Keratinocyte (primary cell): ENCODE measurements around the gene TMC8. TPM values are rescaled to one million over a fixed set of nuclear protein-coding genes. Genes with fewer than 3 reads are reported as not detected.

Experiments
- DNase-seq: peaks from one replicate; pipeline ENCODE4 v3.0.0-alpha.2; 2011; ENCODE audit warnings: low read depth, missing footprints, low spot score
- FAIRE-seq: peaks from 2 replicates; lab custom pipeline; 2011; peaks lifted over from hg19 to GRCh38; lab: Jason Lieb, UNC
- H2AFZ ChIP-seq: 2 replicates; pipeline ENCODE4 v1.6.0; 2012; ENCODE audit warnings: low read length, control low read depth, inconsistent platforms; ENCODE audit not compliant: control insufficient read depth
- H3K27ac ChIP-seq: 2 replicates; pipeline ENCODE4 v1.5.1; 2011; ENCODE audit warnings: low read length; ENCODE audit not compliant: control insufficient read depth, insufficient read depth
- H3K27me3 ChIP-seq: 3 replicates; pipeline ENCODE4 v1.6.0; 2011; ENCODE audit warnings: low read length; ENCODE audit not compliant: control insufficient read depth, insufficient read depth; ENCODE audit errors: extremely low read depth
- H3K36me3 ChIP-seq, 2 experiments: 2 replicates in 1 of 2; 3 replicates in 1 of 2; pipeline ENCODE4 v1.5.1; 2011; ENCODE audit warnings: low read length in 2 of 2, mild to moderate bottlenecking in 1 of 2; ENCODE audit not compliant: control insufficient read depth in 2 of 2, insufficient read depth in 2 of 2; ENCODE audit errors: extremely low read depth in 1 of 2
- H3K4me1 ChIP-seq: 3 replicates; pipeline ENCODE4 v1.5.1; 2011; ENCODE audit warnings: low read length; ENCODE audit not compliant: control insufficient read depth, insufficient read depth; ENCODE audit errors: extremely low read depth
- H3K4me2 ChIP-seq: 3 replicates; pipeline ENCODE4 v1.6.0; 2011; ENCODE audit warnings: low read depth, low read length; ENCODE audit not compliant: control insufficient read depth, insufficient read depth; ENCODE audit errors: extremely low read depth
- H3K4me3 ChIP-seq, 3 experiments: fragments of 200-600 bp in 1 of 3; sonication (generic) in 1 of 3; 2 replicates in 2 of 3; 3 replicates in 1 of 3; pipeline ENCODE4 v1.5.1; 2011 to 2016; ENCODE audit warnings: low read length in 3 of 3, mild to moderate bottlenecking in 3 of 3, control low read depth in 2 of 3, inconsistent platforms in 1 of 3, low read depth in 1 of 3, mixed read lengths in 1 of 3, mixed run types in 1 of 3, moderate library complexity in 1 of 3; ENCODE audit not compliant: control insufficient read depth in 2 of 3, insufficient read depth in 2 of 3; ENCODE audit errors: extremely low read depth in 1 of 3
- H3K79me2 ChIP-seq: 2 replicates; pipeline ENCODE4 v1.6.0; 2012; ENCODE audit warnings: low read length; ENCODE audit not compliant: control insufficient read depth, insufficient read depth
- H3K9ac ChIP-seq: 3 replicates; pipeline ENCODE4 v1.6.0; 2011; ENCODE audit warnings: low read length; ENCODE audit not compliant: control insufficient read depth, insufficient read depth; ENCODE audit errors: extremely low read depth
- H3K9me1 ChIP-seq: 3 replicates; pipeline ENCODE4 v1.6.0; 2011; ENCODE audit warnings: low read length; ENCODE audit not compliant: control insufficient read depth, insufficient read depth; ENCODE audit errors: extremely low read depth
- H3K9me3 ChIP-seq: 2 replicates; pipeline ENCODE4 v1.5.1; 2012; ENCODE audit warnings: low read depth, low read length; ENCODE audit not compliant: control insufficient read depth
- H4K20me1 ChIP-seq: 3 replicates; pipeline ENCODE4 v1.6.0; 2011; ENCODE audit warnings: low read length; ENCODE audit not compliant: control insufficient read depth, insufficient read depth; ENCODE audit errors: extremely low read depth
- EZH2 ChIP-seq: IDR thresholded peaks from one replicate; pipeline ENCODE4 v1.6.1; 2012; ENCODE audit warnings: inconsistent platforms, mild to moderate bottlenecking, low read length, moderate library complexity
- dilution Hi-C: fragments of 300-500 bp; cut with MboI; formaldehyde crosslinking; loops from one replicate; pipeline ENCODE4 v1.7.0; 2020; ENCODE audit warnings: low sequenced_read_pairs; ENCODE audit not compliant: extremely low pct_ligation_motif_present
- polyA plus RNA-seq, 5 experiments: library from polyadenylated mRNA; depleted of rRNA in 3 of 5; stranded (reverse) in 3 of 5; stranded (forward) in 1 of 5; unstranded in 1 of 5; fragments of >200 nt; gene quantifications; 1 replicate in 1 of 5; 2 replicates in 3 of 5; 3 replicates in 1 of 5; pipeline versions ENCODE4 v1.2.1 to v1.2.3, GENCODE V29; 2011 to 2012; ENCODE audit warnings: missing spikeins in 2 of 5, low read depth in 1 of 5, low replicate concordance in 1 of 5
- TF ChIP-seq, protein P1 (sequence below), 3 experiments: IDR thresholded peaks in 1 of 3; conservative IDR thresholded peaks in 1 of 3; optimal IDR thresholded peaks in 1 of 3; 2 replicates in 2 of 3; 3 replicates in 1 of 3; pipeline versions ENCODE3 to v1.5.1; 2011; ENCODE audit warnings: low read length in 3 of 3, mild to moderate bottlenecking in 3 of 3, moderate library complexity in 2 of 3, control low read depth in 1 of 3, inconsistent platforms in 1 of 3; ENCODE audit not compliant: insufficient read depth in 2 of 3; ENCODE audit errors: extremely low read depth in 1 of 3

Gene TMC8
- polyA plus RNA-seq, 1 donor (not counting 4 experiments of a cell fraction or from before 2014, with no cell fraction given) = 0.14 TPM

DNA sequence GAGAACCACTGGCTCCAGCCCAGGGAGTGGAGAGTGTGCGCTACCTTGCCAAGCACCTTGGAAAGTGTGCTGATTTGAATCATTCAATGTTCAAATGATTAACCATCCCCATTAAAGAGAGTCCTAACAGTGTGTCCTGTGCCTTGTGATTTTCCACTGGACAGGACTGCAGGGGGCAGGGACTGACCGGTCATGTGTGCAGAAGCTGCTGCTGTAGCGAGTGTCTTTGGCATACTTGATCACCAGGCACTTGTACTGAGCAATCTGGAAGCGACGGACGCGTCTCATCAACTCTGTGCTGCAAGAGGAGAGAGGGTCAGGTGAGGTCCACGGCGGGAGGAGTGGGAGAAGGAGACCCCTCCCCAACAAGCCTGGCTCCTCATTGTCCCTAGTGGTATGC is 54.3 kb downstream of the TMC8 start:
- no peak overlapping the region for H3K27ac ChIP-seq
- FAIRE-seq = no peak
- dilution Hi-C loops = no loop called here

DNA sequence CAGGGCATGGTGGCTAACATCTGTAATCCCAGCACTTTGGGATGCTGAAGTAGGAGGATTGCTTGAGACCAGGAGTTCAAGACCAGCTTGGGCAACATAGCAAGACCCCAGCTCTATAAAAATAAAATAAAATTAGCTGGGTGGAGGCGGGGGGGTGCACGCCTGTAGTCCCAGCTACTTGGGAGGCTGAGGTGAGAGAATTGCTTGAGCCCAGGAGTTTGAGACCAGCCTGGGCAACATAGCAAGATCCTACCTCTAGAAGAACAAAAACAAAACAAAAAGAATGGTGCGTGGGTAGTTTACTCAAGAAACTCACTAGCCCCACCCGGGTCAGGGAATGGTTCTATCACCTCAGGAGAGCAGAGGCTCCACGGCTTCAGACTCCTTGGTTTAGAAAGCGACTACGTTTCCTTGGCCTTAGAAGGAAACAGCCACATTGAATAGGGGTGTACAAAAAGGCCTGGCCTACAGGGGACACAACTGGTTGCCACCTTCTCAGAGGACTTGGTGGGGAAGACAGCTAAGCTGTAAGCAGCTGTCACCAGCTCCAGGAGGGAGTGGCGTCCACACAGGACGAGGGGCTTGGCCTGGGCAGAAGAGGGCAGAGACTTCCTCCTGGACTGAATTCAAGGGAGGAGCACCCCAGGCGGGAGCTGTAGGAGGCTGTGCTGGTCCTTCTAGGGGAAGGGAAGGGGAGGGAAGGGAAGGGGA is 55.6 kb downstream of the TMC8 start:
- Histone ChIP-seq H3K9me1 (no peaks in the 10 kb centered on the region), H3K79me2 (peaks cover 10% of the 10 kb centered on the region), H4K20me1 (no peaks in the 10 kb centered on the region), H3K4me1 (peaks cover 8% of the 10 kb centered on the region), H3K27me3 (no peaks in the 10 kb centered on the region), H3K36me3 (peaks cover 5 to 17% of the 10 kb centered on the region in 2 experiments), H2AFZ (peak overlapping the region; percentile 11), H3K9me3 (no peaks in the 10 kb centered on the region), H3K9ac (peak overlapping the region; percentile 80), H3K4me2 (peak overlapping the region; percentile 85), H3K27ac (no peak overlapping the region), H3K4me3 (peak overlapping the region; percentile 15 to 77 (median 54))
- dilution Hi-C loops = no loop called here
- FAIRE-seq (no peak), DNase-seq (no peak)
- TF ChIP-seq, protein P1, sequence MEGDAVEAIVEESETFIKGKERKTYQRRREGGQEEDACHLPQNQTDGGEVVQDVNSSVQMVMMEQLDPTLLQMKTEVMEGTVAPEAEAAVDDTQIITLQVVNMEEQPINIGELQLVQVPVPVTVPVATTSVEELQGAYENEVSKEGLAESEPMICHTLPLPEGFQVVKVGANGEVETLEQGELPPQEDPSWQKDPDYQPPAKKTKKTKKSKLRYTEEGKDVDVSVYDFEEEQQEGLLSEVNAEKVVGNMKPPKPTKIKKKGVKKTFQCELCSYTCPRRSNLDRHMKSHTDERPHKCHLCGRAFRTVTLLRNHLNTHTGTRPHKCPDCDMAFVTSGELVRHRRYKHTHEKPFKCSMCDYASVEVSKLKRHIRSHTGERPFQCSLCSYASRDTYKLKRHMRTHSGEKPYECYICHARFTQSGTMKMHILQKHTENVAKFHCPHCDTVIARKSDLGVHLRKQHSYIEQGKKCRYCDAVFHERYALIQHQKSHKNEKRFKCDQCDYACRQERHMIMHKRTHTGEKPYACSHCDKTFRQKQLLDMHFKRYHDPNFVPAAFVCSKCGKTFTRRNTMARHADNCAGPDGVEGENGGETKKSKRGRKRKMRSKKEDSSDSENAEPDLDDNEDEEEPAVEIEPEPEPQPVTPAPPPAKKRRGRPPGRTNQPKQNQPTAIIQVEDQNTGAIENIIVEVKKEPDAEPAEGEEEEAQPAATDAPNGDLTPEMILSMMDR (optimal IDR thresholded peaks at IDR 0.05 in 1 of 3, IDR thresholded peaks at IDR 0.05 in 1 of 3, conservative IDR thresholded peaks at IDR 0.05 in 1 of 3; ENCODE audit: extremely low read depth in 1 of 3, insufficient read depth in 2 of 3, low read length in 3 of 3) = no peak
- no peak for TF ChIP-seq EZH2

More for the DNA sequence above, 54.3 kb downstream of the TMC8 start:
- no peaks in the 10 kb centered on the region for H3K27me3 ChIP-seq
- no peaks in the 10 kb centered on the region for H3K9me1 ChIP-seq
- no peaks in the 10 kb centered on the region for H3K9me3 ChIP-seq
- no peak for TF ChIP-seq EZH2
- TF ChIP-seq, protein P1 (optimal IDR thresholded peaks at IDR 0.05 in 1 of 3, IDR thresholded peaks at IDR 0.05 in 1 of 3, conservative IDR thresholded peaks at IDR 0.05 in 1 of 3; ENCODE audit: extremely low read depth in 1 of 3, insufficient read depth in 2 of 3, low read length in 3 of 3) = no peak
- no peak overlapping the region for H2AFZ ChIP-seq
- no peak overlapping the region for H3K9ac ChIP-seq
- DNase-seq = no peak
- H3K4me3 ChIP-seq = no peak overlapping the region
- no peaks in the 10 kb centered on the region for H4K20me1 ChIP-seq
- peaks cover 10% of the 10 kb centered on the region for H3K79me2 ChIP-seq
- peaks cover 8% of the 10 kb centered on the region for H3K4me1 ChIP-seq
- peaks cover 0 to 17% of the 10 kb centered on the region in 2 experiments for H3K36me3 ChIP-seq
- H3K4me2 ChIP-seq = no peak overlapping the region
